HG02973 (cell line): ENCODE results near the gene FLT3.

ENCODE experiments used
- ATAC-seq: cut with Tn5 transposase; IDR thresholded peaks from one replicate; pipeline ENCODE4 v1.9.1; 2021; ENCODE audit warnings: moderate library complexity; ENCODE audit not compliant: unreplicated experiment

FLT3 gene

GRCh38 chr13:27963491-27963890 lies 136.9 kb downstream of the FLT3 start:
- ATAC-seq, result no peak

- ATAC-seq, result no peak
Measured at GRCh38 chr13:27962982-27963381, 137.4 kb downstream of the FLT3 start.

- no peak for ATAC-seq
Measured at GRCh38 chr13:27962128-27962841, 138.1 kb downstream of the FLT3 start.

- no peak for ATAC-seq
Measured at GRCh38 chr13:27961227-27962085, 138.9 kb downstream of the FLT3 start.

GRCh38 chr13:27960362-27961226 lies 139.8 kb downstream of the FLT3 start:
- ATAC-seq, result no peak

GRCh38 chr13:27959976-27960361 lies 140.4 kb downstream of the FLT3 start:
- ATAC-seq, result no peak

- no peak for ATAC-seq
Measured at GRCh38 chr13:27956576-27957300, 143.6 kb downstream of the FLT3 start.

GRCh38 chr13:27955014-27955591 lies 145.3 kb downstream of the FLT3 start:
- ATAC-seq, result no peak

GRCh38 chr13:27954406-27954851 lies 145.9 kb downstream of the FLT3 start:
- peak; percentile 19 for ATAC-seq

- peak; percentile 87 for ATAC-seq
Measured at GRCh38 chr13:27953676-27954405, 146.5 kb downstream of the FLT3 start.
